H1 (cell line): Measurements from ENCODE around the gene DGKI. TPM values are rescaled to one million over a fixed set of nuclear protein-coding genes. Genes with fewer than 3 reads are reported as not detected.

Source experiments
- CTCF ChIA-PET: fragments of 300-600 bp; sonication (Branson Sonifier 250); formaldehyde crosslinking; loops from one replicate; lab custom pipeline; 2021; ENCODE audit not compliant: partially characterized antibody; lab: Charles Lee
- POLR2A ChIA-PET: fragments of 300-600 bp; sonication (Branson Sonifier 250); formaldehyde crosslinking; loops from one replicate; lab custom pipeline; 2021; ENCODE audit warnings: inconsistent platforms; ENCODE audit not compliant: partially characterized antibody; lab: Charles Lee
- DNase-seq, 2 experiments: peaks; one replicate each; pipeline versions ENCODE4 v3.0.0 to v3.0.0-alpha.2; 2010 to 2022; ENCODE audit warnings: low spot score in 2 of 2, low read depth in 1 of 2, mixed read lengths in 1 of 2
- FAIRE-seq: peaks from 2 replicates; lab custom pipeline; 2011; peaks lifted over from hg19 to GRCh38; lab: Jason Lieb, UNC
- H2AFZ ChIP-seq: 2 replicates; pipeline ENCODE4 v1.8.1; 2012; ENCODE audit warnings: low read length, inconsistent platforms
- H2AK5ac ChIP-seq: 2 replicates; pipeline ENCODE4 v1.6.1; 2013; ENCODE audit warnings: low read depth, low read length
- H2BK120ac ChIP-seq: replicated peaks from 2 replicates; pipeline ENCODE3; 2013; ENCODE audit warnings: low read depth, low read length, inconsistent platforms
- H2BK12ac ChIP-seq: 2 replicates; pipeline ENCODE4 v1.6.1; 2013; ENCODE audit warnings: low read depth, low read length
- H2BK15ac ChIP-seq: 2 replicates; pipeline ENCODE4 v1.6.1; 2013; ENCODE audit warnings: low read length
- H2BK20ac ChIP-seq: 2 replicates; pipeline ENCODE4 v1.6.1; 2013; ENCODE audit warnings: low read length
- H2BK5ac ChIP-seq: 2 replicates; pipeline ENCODE4 v1.6.1; 2013; ENCODE audit warnings: low read depth, low read length
- H3K14ac ChIP-seq: 2 replicates; pipeline ENCODE4 v1.6.1; 2013; ENCODE audit warnings: inconsistent platforms; ENCODE audit not compliant: insufficient read length
- H3K18ac ChIP-seq: 2 replicates; pipeline ENCODE4 v1.6.1; 2013; ENCODE audit warnings: low read length; ENCODE audit errors: extremely low read depth
- H3K23ac ChIP-seq: 2 replicates; pipeline ENCODE4 v1.6.1; 2013; ENCODE audit warnings: inconsistent platforms; ENCODE audit not compliant: insufficient read length
- H3K23me2 ChIP-seq: 2 replicates; pipeline ENCODE4 v1.6.1; 2013; ENCODE audit warnings: low read depth, low read length
- H3K27ac ChIP-seq: 2 replicates; pipeline ENCODE4 v1.6.1; 2011; ENCODE audit warnings: low read depth, low read length, inconsistent platforms
- H3K27me3 ChIP-seq, 4 experiments: replicated peaks in 1 of 4; 1 replicate in 1 of 4; 2 replicates in 3 of 4; pipeline versions ENCODE4 v1.6.1 to v1.8.1; 2011 to 2013; ENCODE audit warnings: low read length in 3 of 4, mild to moderate bottlenecking in 3 of 4, inconsistent platforms in 2 of 4, mixed read lengths in 2 of 4, moderate library complexity in 1 of 4; ENCODE audit not compliant: control insufficient read depth in 3 of 4, insufficient read depth in 3 of 4; ENCODE audit errors: extremely low read depth in 1 of 4
- H3K36me3 ChIP-seq, 4 experiments: 2 replicates each; pipeline versions ENCODE4 v1.6.1 to v1.8.1; 2011 to 2013; ENCODE audit warnings: mild to moderate bottlenecking in 4 of 4, low read length in 3 of 4, moderate library complexity in 2 of 4, control low read depth in 1 of 4, inconsistent platforms in 1 of 4; ENCODE audit not compliant: insufficient read depth in 4 of 4, control insufficient read depth in 2 of 4
- H3K4ac ChIP-seq: replicated peaks from 2 replicates; pipeline ENCODE3; 2013; ENCODE audit warnings: low read length, low read depth, mixed read lengths, inconsistent platforms; ENCODE audit not compliant: insufficient read length
- H3K4me1 ChIP-seq, 4 experiments: replicated peaks in 1 of 4; 1 replicate in 1 of 4; 2 replicates in 3 of 4; pipeline versions ENCODE4 v1.6.1 to v1.8.1; 2011 to 2013; ENCODE audit warnings: low read length in 3 of 4, inconsistent platforms in 2 of 4, mixed read lengths in 1 of 4; ENCODE audit not compliant: insufficient read depth in 4 of 4, control insufficient read depth in 3 of 4
- H3K4me2 ChIP-seq, 2 experiments: 2 replicates each; pipeline versions ENCODE4 v1.6.1 to v1.8.1; 2011 to 2013; ENCODE audit warnings: low read depth in 2 of 2, low read length in 2 of 2, control low read depth in 1 of 2, inconsistent platforms in 1 of 2, mild to moderate bottlenecking in 1 of 2; ENCODE audit not compliant: insufficient read depth in 1 of 2
- H3K4me3 ChIP-seq, 4 experiments: fragments of 200-600, 300-600 bp in 1 of 4; sonication (generic), shearing (Covaris generic), sonication (Bioruptor Twin) in 1 of 4; 2 replicates each; pipeline versions ENCODE4 v1.5.1 to v1.8.1; 2011 to 2016; ENCODE audit warnings: low read length in 4 of 4, low read depth in 3 of 4, control low read depth in 2 of 4, inconsistent platforms in 2 of 4, mild to moderate bottlenecking in 2 of 4, mixed read lengths in 1 of 4, moderate library complexity in 1 of 4; ENCODE audit not compliant: insufficient read depth in 2 of 4; ENCODE audit errors: extremely low read depth in 1 of 4
- H3K56ac ChIP-seq: replicated peaks from 2 replicates; pipeline ENCODE3; 2013; ENCODE audit warnings: low read depth, mild to moderate bottlenecking, mixed read lengths, low read length, inconsistent platforms; ENCODE audit not compliant: insufficient read length
- H3K79me1 ChIP-seq: 2 replicates; pipeline ENCODE4 v1.6.1; 2013; ENCODE audit warnings: low read depth, low read length, control low read depth
- H3K79me2 ChIP-seq, 2 experiments: 2 replicates each; pipeline versions ENCODE4 v1.6.1 to v1.8.1; 2012 to 2013; ENCODE audit warnings: low read length in 2 of 2, mild to moderate bottlenecking in 2 of 2, inconsistent platforms in 1 of 2; ENCODE audit not compliant: insufficient read depth in 2 of 2, control insufficient read depth in 1 of 2
- H3K9ac ChIP-seq, 4 experiments: replicated peaks in 1 of 4; 1 replicate in 1 of 4; 2 replicates in 3 of 4; pipeline versions ENCODE4 v1.6.1 to v1.8.1; 2011 to 2013; ENCODE audit warnings: low read depth in 3 of 4, low read length in 3 of 4, control low read depth in 2 of 4, mild to moderate bottlenecking in 2 of 4, moderate library complexity in 2 of 4, inconsistent platforms in 1 of 4; ENCODE audit errors: extremely low read depth in 1 of 4
- H3K9me3 ChIP-seq, 2 experiments: 2 replicates each; pipeline versions ENCODE4 v1.6.1 to v1.8.1; 2012 to 2013; ENCODE audit warnings: mild to moderate bottlenecking in 2 of 2, moderate library complexity in 2 of 2, control low read depth in 1 of 2, inconsistent platforms in 1 of 2, low read depth in 1 of 2, low read length in 1 of 2, mixed read lengths in 1 of 2; ENCODE audit not compliant: insufficient read depth in 2 of 2
- H4K20me1 ChIP-seq, 2 experiments: replicated peaks in 1 of 2; 2 replicates each; pipeline versions ENCODE3 to v1.8.1; 2011 to 2013; ENCODE audit warnings: inconsistent platforms in 2 of 2, low read length in 2 of 2, mild to moderate bottlenecking in 1 of 2; ENCODE audit not compliant: insufficient read depth in 2 of 2, control insufficient read depth in 1 of 2
- H4K5ac ChIP-seq: 2 replicates; pipeline ENCODE4 v1.6.1; 2013; ENCODE audit warnings: low read length, low read depth, mixed read lengths, inconsistent platforms; ENCODE audit not compliant: insufficient read length
- H4K8ac ChIP-seq: 2 replicates; pipeline ENCODE4 v1.8.0; 2013; ENCODE audit warnings: mild to moderate bottlenecking, moderate library complexity, low read length, inconsistent platforms; ENCODE audit not compliant: insufficient read depth; ENCODE audit errors: extremely low read depth
- H4K91ac ChIP-seq: replicated peaks from 2 replicates; pipeline ENCODE3; 2013; ENCODE audit warnings: low read length, mixed read lengths, inconsistent platforms; ENCODE audit not compliant: insufficient read length
- WGBS, 2 experiments: shearing (Covaris generic) in 1 of 2; methylation state at CpG; one replicate each; pipeline versions ENCODE4 v1.1.6 to v1.1.7; 2013 to 2015; ENCODE audit warnings: low lambda C conversion rate in 2 of 2, mixed read lengths in 2 of 2, inconsistent platforms in 1 of 2, low coverage in 1 of 2, missing lambda C conversion rate in 1 of 2; ENCODE audit not compliant: insufficient replicate concordance in 2 of 2, insufficient coverage in 1 of 2, insufficient read length in 1 of 2; ENCODE audit errors: extremely low coverage in 1 of 2, missing lambda C conversion rate in 1 of 2; 5-methylcytosine and 5-hydroxymethylcytosine counted together
- polyA plus RNA-seq, 7 experiments: library from polyadenylated mRNA; depleted of rRNA in 3 of 7; stranded (reverse) in 5 of 7; unstranded in 2 of 7; fragments of >200 nt in 5 of 7; fragments of 200-250 nt in 2 of 7; gene quantifications; 1 replicate in 5 of 7; 2 replicates in 1 of 7; 4 replicates in 1 of 7; pipeline versions ENCODE4 v1.2.1 to v1.2.3, GENCODE V29; 2011 to 2013; ENCODE audit warnings: missing spikeins in 2 of 7, mixed read lengths in 2 of 7
- total RNA-seq: library from RNA; stranded (reverse); fragmentation: NEBNext Ultra II Directional; extraction: Animal tissue kit (Norgen Biotek cat#: 25700); gene quantifications from 2 replicates; pipeline ENCODE4 v1.2.1, GENCODE V29; 2021

Gene DGKI
- total and polyA plus RNA-seq, 2 of the 8 experiments (the other 6 are each of a cell fraction or from before 2014, with no cell fraction given), result 0.20 to 0.71 TPM

DNA sequence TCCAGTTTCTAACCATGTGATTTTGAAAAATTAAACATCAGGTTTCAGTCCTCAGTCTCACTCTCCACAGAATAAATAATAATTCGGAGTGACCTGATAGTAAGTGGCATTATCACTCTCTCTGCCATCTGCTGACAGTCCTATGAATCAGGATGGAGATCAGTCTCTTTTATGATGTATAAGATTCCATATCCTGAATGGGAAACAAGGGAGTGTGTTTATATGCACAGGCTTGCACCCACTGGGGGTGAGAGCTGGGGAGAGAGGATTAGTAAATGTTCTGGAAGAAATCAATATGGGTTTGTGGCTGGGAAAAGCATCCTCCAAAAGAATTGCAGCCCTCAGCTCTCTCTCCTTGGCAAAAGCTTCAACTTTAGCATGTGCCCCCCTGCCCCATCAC, 45.3 kb downstream of the DGKI start:
- H2AK5ac ChIP-seq, result no peak overlapping the region
- H2AFZ ChIP-seq, result no peak overlapping the region
- no peaks in the 10 kb centered on the region for H3K36me3 ChIP-seq
- no peak overlapping the region for H3K9ac ChIP-seq
- no peaks in the 10 kb centered on the region for H3K9me3 ChIP-seq
- no peak overlapping the region for H3K4me3 ChIP-seq
- DNase-seq (no peak), FAIRE-seq (no peak)
- H2BK15ac ChIP-seq, result no peak overlapping the region
- no peak overlapping the region for H3K56ac ChIP-seq
- H3K14ac ChIP-seq, result no peak overlapping the region
- 93% methylated on average over 1 of the region's 1 CpG; no CpG with 5 or more reads in 1 of the 2 experiments for WGBS, 2 experiments
- no peaks in the 10 kb centered on the region for H3K79me2 ChIP-seq
- H2BK120ac ChIP-seq, result no peak overlapping the region
- no peaks in the 10 kb centered on the region for H4K20me1 ChIP-seq
- H2BK12ac ChIP-seq, result no peak overlapping the region
- no peak overlapping the region for H3K4ac ChIP-seq
- no peak overlapping the region for H4K8ac ChIP-seq
- H3K4me2 ChIP-seq, result no peak overlapping the region
- CTCF ChIA-PET, result interaction anchor here (0.9 to 5.7 kb wide), 5 partner anchors 9 to 175 kb away, joined by 3 to 34 read pairs (median 3); no protein-coding TSS in a partner anchor
- H3K27me3 ChIP-seq, result no peaks in the 10 kb centered on the region; a peak in 1 of 7 replicates
- no peak overlapping the region for H3K27ac ChIP-seq
- no peak overlapping the region for H4K5ac ChIP-seq
- H3K23me2 ChIP-seq, result no peaks in the 10 kb centered on the region
- H2BK20ac ChIP-seq, result no peak overlapping the region
- no peak overlapping the region for H2BK5ac ChIP-seq
- H3K23ac ChIP-seq, result no peak overlapping the region
- peaks cover 0 to 8% (median 3%) of the 10 kb centered on the region in 4 experiments; a peak in 4 of 7 replicates for H3K4me1 ChIP-seq
- POLR2A ChIA-PET, result no interaction called here
- H3K79me1 ChIP-seq, result no peaks in the 10 kb centered on the region
- no peak overlapping the region for H3K18ac ChIP-seq
- no peak overlapping the region for H4K91ac ChIP-seq
